HG02970 (cell line): ENCODE data around the gene VEZF1.

Experiments used
- ATAC-seq: cut with Tn5 transposase; IDR thresholded peaks from one replicate; pipeline ENCODE4 v1.9.1; 2021; ENCODE audit warnings: mild to moderate bottlenecking, moderate library complexity, moderate number of reproducible peaks; ENCODE audit not compliant: unreplicated experiment, low FRiP score

Gene VEZF1

DNA sequence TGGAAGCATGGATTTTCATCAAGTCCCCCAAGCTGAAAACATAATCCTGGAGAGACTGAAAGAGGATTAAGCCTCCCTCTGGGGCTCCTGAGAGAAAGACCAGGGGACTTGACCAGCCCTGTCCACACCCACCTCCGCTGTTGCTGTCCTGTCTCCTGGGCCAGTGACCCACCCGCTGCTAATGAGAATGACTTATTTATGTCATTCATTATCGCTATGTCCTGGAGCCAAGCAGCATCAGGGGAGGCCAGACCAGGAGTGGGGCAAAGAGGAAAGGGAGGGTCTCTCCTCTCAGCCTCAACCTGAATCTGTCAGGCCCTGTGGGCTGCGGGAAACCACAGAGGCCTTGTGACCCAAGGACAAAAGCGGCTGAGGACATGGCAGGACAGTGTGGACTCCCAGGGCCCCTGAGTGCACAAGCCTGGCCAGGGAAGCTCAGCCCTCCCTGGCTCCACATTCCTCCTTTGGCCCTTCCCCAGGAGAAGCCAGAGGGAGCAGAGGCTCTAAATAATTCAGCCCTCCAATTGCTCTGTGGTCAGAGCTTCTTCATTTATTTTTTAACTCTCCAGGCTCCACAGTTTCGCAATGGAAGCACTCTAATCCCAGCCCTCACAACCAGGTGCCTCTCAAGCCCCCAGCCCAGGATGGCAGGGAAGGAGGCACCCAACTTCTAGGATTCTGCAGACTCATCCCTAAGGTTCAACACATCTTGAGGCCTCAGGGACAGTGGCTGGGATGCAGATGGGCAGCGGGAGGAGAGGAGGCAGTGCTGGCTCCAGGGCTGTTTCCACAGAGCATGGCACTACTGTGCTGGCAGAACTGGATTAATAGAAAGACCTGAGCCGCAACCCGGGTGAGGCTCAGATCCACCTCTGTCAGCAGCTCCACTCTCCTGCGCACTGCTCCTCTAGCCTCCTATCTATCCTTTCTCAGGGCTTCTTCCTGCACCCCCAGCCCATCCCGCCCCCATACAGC is 51.9 kb downstream of the VEZF1 start:
- no peak for ATAC-seq

DNA sequence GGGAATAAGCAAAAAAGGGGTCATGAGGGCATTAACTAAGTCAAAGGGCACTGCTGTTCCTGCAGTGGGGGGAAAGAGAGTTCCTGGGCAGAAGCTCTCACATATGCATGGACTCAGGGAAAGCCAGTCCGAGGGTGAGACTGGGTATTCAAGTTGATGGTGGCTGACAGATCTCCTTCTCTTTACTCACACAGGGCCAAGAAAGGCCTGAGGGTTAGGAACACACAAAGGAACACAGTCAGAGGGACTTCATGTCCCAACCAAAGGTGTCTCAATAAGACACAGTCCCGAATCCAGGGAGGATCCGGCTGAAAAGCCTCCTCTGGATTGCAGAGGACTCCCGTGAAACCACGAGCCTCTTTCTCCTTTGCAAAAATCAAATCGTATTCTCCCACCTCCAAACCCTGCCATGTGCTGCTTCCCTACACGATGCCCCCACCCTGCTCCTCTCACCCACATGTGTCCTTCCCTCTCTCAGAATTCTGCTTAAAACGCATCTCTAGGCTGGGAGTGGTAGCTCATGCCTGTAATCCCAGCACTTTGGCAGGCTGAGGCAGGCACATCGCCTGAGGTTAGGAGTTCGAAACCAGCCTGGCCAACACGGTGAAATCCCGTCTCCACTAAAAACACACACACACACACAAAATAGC is 56.4 kb downstream of the VEZF1 start:
- no peak for ATAC-seq

DNA sequence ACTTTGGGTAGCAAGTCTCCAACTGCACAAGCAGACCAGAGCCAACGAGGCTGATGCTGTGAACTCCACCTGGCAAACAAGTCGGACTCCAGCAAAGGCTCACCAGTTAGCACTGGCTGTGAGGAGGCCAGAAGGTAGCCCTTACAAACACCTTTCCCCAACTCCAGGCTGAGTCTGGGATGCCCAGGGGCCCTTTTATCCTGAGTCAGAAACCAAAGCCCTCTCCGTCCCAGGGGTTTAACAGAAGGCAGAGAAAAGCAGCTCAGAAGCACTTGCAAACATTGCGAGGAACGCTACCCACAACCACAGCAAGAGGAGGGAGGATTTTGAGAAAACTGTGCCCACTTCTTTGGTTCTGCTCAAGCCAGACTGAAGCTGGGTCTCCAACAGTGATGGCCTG is 57.8 kb downstream of the VEZF1 start:
- no peak for ATAC-seq

DNA sequence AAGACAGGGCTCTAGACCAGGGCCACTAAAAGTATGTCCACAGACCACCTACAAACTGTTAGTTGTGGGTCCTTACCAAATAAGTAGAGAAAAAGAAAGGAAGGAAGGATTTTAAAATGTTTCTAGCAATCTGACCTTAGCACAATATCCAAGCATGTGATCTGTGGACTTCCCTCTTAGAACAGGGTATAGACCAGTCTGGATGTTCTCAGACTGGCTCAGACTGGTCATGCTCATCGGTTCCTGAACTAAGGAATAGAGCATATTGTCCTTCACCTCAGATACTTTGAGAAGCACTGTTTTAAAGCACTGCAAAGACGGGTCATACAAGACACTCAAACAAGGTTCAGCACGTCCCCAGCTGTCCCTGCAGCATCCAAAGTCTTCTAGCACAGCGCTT is 58.7 kb downstream of the VEZF1 start:
- no peak for ATAC-seq

DNA sequence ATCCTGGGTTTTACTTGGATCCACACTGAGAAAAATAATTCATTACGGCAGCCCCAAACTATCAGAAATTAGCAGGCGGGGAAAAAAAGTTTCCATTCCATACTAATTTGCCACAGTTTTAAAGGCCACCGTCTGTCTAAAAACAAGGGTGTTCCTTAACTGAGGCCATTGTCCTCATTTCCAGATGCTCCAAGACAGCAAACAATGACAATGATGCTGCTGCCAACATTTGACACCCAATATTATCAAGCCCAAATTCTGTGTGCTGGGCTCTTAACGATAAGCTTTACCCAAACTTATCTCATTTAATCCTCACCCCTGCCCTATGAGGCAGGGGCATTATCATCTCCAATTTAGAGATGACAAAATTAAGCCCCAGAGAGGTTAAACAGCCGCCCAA is 59.1 kb downstream of the VEZF1 start:
- no peak for ATAC-seq

GRCh38 chr17:57927048-57927723 is 60.9 kb downstream of the VEZF1 start:
- no peak for ATAC-seq

GRCh38 chr17:57926723-57927047 is 61.4 kb downstream of the VEZF1 start:
- ATAC-seq: no peak

GRCh38 chr17:57925361-57925990 is 62.6 kb downstream of the VEZF1 start:
- ATAC-seq: no peak

GRCh38 chr17:57924677-57925076 is 63.4 kb downstream of the VEZF1 start:
- ATAC-seq: no peak
